Activated CD4-positive, CD25-positive, alpha-beta regulatory T cell (primary cell): ENCODE results near the gene TMEM74B.
"Not testable (repeated sequence)": the region's sequence is repeated elsewhere in the genome, so short reads cannot be mapped to it uniquely, and the experiment has no call there.

Experiments
- DNase-seq, 4 experiments: peaks; one replicate each; lab custom pipeline; 2025; lab: John Stamatoyannopoulos, UW

The TMEM74B gene

GRCh38 chr20:1184638-1185315, at the start of gene TMEM74B:
TMEM74B (minus strand) TSS chr20:1184981; CDS start chr20:1183801, 1,180 bp downstream.
- DNase-seq, result no peak

- DNase-seq, result no peak
Observed at GRCh38 chr20:1232286-1233111, 47.7 kb upstream of the TMEM74B start.

GRCh38 chr20:1229541-1229940, 44.8 kb upstream of the TMEM74B start:
- no peak for DNase-seq

- DNase-seq, result peak; percentile 73 to 85 (median 78)
Observed at GRCh38 chr20:1225783-1226654, 41.2 kb upstream of the TMEM74B start, which contains the start of gene RAD21L1. RAD21L1 (plus strand) TSS chr20:1226044; CDS start chr20:1228454, 2,410 bp downstream.

GRCh38 chr20:1225263-1225782, 40.5 kb upstream of the TMEM74B start:
- no peak for DNase-seq

GRCh38 chr20:1224205-1224890, 39.6 kb upstream of the TMEM74B start:
- DNase-seq, result no peak

GRCh38 chr20:1222750-1223149, 38.0 kb upstream of the TMEM74B start:
- DNase-seq, result not testable (repeated sequence)

- not testable (repeated sequence) for DNase-seq
Observed at GRCh38 chr20:1216527-1217427, 32.0 kb upstream of the TMEM74B start.

- no peak for DNase-seq
Observed at GRCh38 chr20:1215386-1216170, 30.8 kb upstream of the TMEM74B start.

- DNase-seq, result no peak
Observed at GRCh38 chr20:1214838-1215261, 30.1 kb upstream of the TMEM74B start.

GRCh38 chr20:1212607-1213396, 28.0 kb upstream of the TMEM74B start:
- DNase-seq, result peak; percentile 31 to 42 (median 32)

- no peak for DNase-seq
Observed at GRCh38 chr20:1212023-1212422, 27.2 kb upstream of the TMEM74B start.

GRCh38 chr20:1210501-1210900, 25.7 kb upstream of the TMEM74B start:
- DNase-seq, result no peak

- no peak for DNase-seq
Observed at GRCh38 chr20:1209447-1210387, 24.9 kb upstream of the TMEM74B start.

GRCh38 chr20:1207293-1207878, 22.6 kb upstream of the TMEM74B start:
- DNase-seq, result no peak

GRCh38 chr20:1206366-1207148, 21.8 kb upstream of the TMEM74B start:
- no peak for DNase-seq
